H1 (cell line): Measurements from ENCODE around the gene SGO1. TPM values are rescaled to one million over a fixed set of nuclear protein-coding genes. Genes with fewer than 3 reads are reported as not detected.

Experiments
- CTCF ChIA-PET: fragments of 300-600 bp; sonication (Branson Sonifier 250); formaldehyde crosslinking; loops from one replicate; lab custom pipeline; 2021; ENCODE audit not compliant: partially characterized antibody; lab: Charles Lee
- POLR2A ChIA-PET: fragments of 300-600 bp; sonication (Branson Sonifier 250); formaldehyde crosslinking; loops from one replicate; lab custom pipeline; 2021; ENCODE audit warnings: inconsistent platforms; ENCODE audit not compliant: partially characterized antibody; lab: Charles Lee
- DNase-seq, 2 experiments: peaks; one replicate each; pipeline versions ENCODE4 v3.0.0 to v3.0.0-alpha.2; 2010 to 2022; ENCODE audit warnings: low spot score in 2 of 2, low read depth in 1 of 2, mixed read lengths in 1 of 2
- FAIRE-seq: peaks from 2 replicates; lab custom pipeline; 2011; peaks lifted over from hg19 to GRCh38; lab: Jason Lieb, UNC
- H2AFZ ChIP-seq: 2 replicates; pipeline ENCODE4 v1.8.1; 2012; ENCODE audit warnings: low read length, inconsistent platforms
- H2AK5ac ChIP-seq: 2 replicates; pipeline ENCODE4 v1.6.1; 2013; ENCODE audit warnings: low read depth, low read length
- H2BK120ac ChIP-seq: replicated peaks from 2 replicates; pipeline ENCODE3; 2013; ENCODE audit warnings: low read depth, low read length, inconsistent platforms
- H2BK12ac ChIP-seq: 2 replicates; pipeline ENCODE4 v1.6.1; 2013; ENCODE audit warnings: low read depth, low read length
- H2BK15ac ChIP-seq: 2 replicates; pipeline ENCODE4 v1.6.1; 2013; ENCODE audit warnings: low read length
- H2BK20ac ChIP-seq: 2 replicates; pipeline ENCODE4 v1.6.1; 2013; ENCODE audit warnings: low read length
- H2BK5ac ChIP-seq: 2 replicates; pipeline ENCODE4 v1.6.1; 2013; ENCODE audit warnings: low read depth, low read length
- H3K14ac ChIP-seq: 2 replicates; pipeline ENCODE4 v1.6.1; 2013; ENCODE audit warnings: inconsistent platforms; ENCODE audit not compliant: insufficient read length
- H3K18ac ChIP-seq: 2 replicates; pipeline ENCODE4 v1.6.1; 2013; ENCODE audit warnings: low read length; ENCODE audit errors: extremely low read depth
- H3K23ac ChIP-seq: 2 replicates; pipeline ENCODE4 v1.6.1; 2013; ENCODE audit warnings: inconsistent platforms; ENCODE audit not compliant: insufficient read length
- H3K23me2 ChIP-seq: 2 replicates; pipeline ENCODE4 v1.6.1; 2013; ENCODE audit warnings: low read depth, low read length
- H3K27ac ChIP-seq: 2 replicates; pipeline ENCODE4 v1.6.1; 2011; ENCODE audit warnings: low read depth, low read length, inconsistent platforms
- H3K27me3 ChIP-seq, 4 experiments: replicated peaks in 1 of 4; 1 replicate in 1 of 4; 2 replicates in 3 of 4; pipeline versions ENCODE4 v1.6.1 to v1.8.1; 2011 to 2013; ENCODE audit warnings: low read length in 3 of 4, mild to moderate bottlenecking in 3 of 4, inconsistent platforms in 2 of 4, mixed read lengths in 2 of 4, moderate library complexity in 1 of 4; ENCODE audit not compliant: control insufficient read depth in 3 of 4, insufficient read depth in 3 of 4; ENCODE audit errors: extremely low read depth in 1 of 4
- H3K36me3 ChIP-seq, 4 experiments: 2 replicates each; pipeline versions ENCODE4 v1.6.1 to v1.8.1; 2011 to 2013; ENCODE audit warnings: mild to moderate bottlenecking in 4 of 4, low read length in 3 of 4, moderate library complexity in 2 of 4, control low read depth in 1 of 4, inconsistent platforms in 1 of 4; ENCODE audit not compliant: insufficient read depth in 4 of 4, control insufficient read depth in 2 of 4
- H3K4ac ChIP-seq: replicated peaks from 2 replicates; pipeline ENCODE3; 2013; ENCODE audit warnings: low read length, low read depth, mixed read lengths, inconsistent platforms; ENCODE audit not compliant: insufficient read length
- H3K4me1 ChIP-seq, 4 experiments: replicated peaks in 1 of 4; 1 replicate in 1 of 4; 2 replicates in 3 of 4; pipeline versions ENCODE4 v1.6.1 to v1.8.1; 2011 to 2013; ENCODE audit warnings: low read length in 3 of 4, inconsistent platforms in 2 of 4, mixed read lengths in 1 of 4; ENCODE audit not compliant: insufficient read depth in 4 of 4, control insufficient read depth in 3 of 4
- H3K4me2 ChIP-seq, 2 experiments: 2 replicates each; pipeline versions ENCODE4 v1.6.1 to v1.8.1; 2011 to 2013; ENCODE audit warnings: low read depth in 2 of 2, low read length in 2 of 2, control low read depth in 1 of 2, inconsistent platforms in 1 of 2, mild to moderate bottlenecking in 1 of 2; ENCODE audit not compliant: insufficient read depth in 1 of 2
- H3K4me3 ChIP-seq, 4 experiments: fragments of 200-600, 300-600 bp in 1 of 4; sonication (generic), shearing (Covaris generic), sonication (Bioruptor Twin) in 1 of 4; 2 replicates each; pipeline versions ENCODE4 v1.5.1 to v1.8.1; 2011 to 2016; ENCODE audit warnings: low read length in 4 of 4, low read depth in 3 of 4, control low read depth in 2 of 4, inconsistent platforms in 2 of 4, mild to moderate bottlenecking in 2 of 4, mixed read lengths in 1 of 4, moderate library complexity in 1 of 4; ENCODE audit not compliant: insufficient read depth in 2 of 4; ENCODE audit errors: extremely low read depth in 1 of 4
- H3K56ac ChIP-seq: replicated peaks from 2 replicates; pipeline ENCODE3; 2013; ENCODE audit warnings: low read depth, mild to moderate bottlenecking, mixed read lengths, low read length, inconsistent platforms; ENCODE audit not compliant: insufficient read length
- H3K79me1 ChIP-seq: 2 replicates; pipeline ENCODE4 v1.6.1; 2013; ENCODE audit warnings: low read depth, low read length, control low read depth
- H3K79me2 ChIP-seq, 2 experiments: 2 replicates each; pipeline versions ENCODE4 v1.6.1 to v1.8.1; 2012 to 2013; ENCODE audit warnings: low read length in 2 of 2, mild to moderate bottlenecking in 2 of 2, inconsistent platforms in 1 of 2; ENCODE audit not compliant: insufficient read depth in 2 of 2, control insufficient read depth in 1 of 2
- H3K9ac ChIP-seq, 4 experiments: replicated peaks in 1 of 4; 1 replicate in 1 of 4; 2 replicates in 3 of 4; pipeline versions ENCODE4 v1.6.1 to v1.8.1; 2011 to 2013; ENCODE audit warnings: low read depth in 3 of 4, low read length in 3 of 4, control low read depth in 2 of 4, mild to moderate bottlenecking in 2 of 4, moderate library complexity in 2 of 4, inconsistent platforms in 1 of 4; ENCODE audit errors: extremely low read depth in 1 of 4
- H3K9me3 ChIP-seq, 2 experiments: 2 replicates each; pipeline versions ENCODE4 v1.6.1 to v1.8.1; 2012 to 2013; ENCODE audit warnings: mild to moderate bottlenecking in 2 of 2, moderate library complexity in 2 of 2, control low read depth in 1 of 2, inconsistent platforms in 1 of 2, low read depth in 1 of 2, low read length in 1 of 2, mixed read lengths in 1 of 2; ENCODE audit not compliant: insufficient read depth in 2 of 2
- H4K20me1 ChIP-seq, 2 experiments: replicated peaks in 1 of 2; 2 replicates each; pipeline versions ENCODE3 to v1.8.1; 2011 to 2013; ENCODE audit warnings: inconsistent platforms in 2 of 2, low read length in 2 of 2, mild to moderate bottlenecking in 1 of 2; ENCODE audit not compliant: insufficient read depth in 2 of 2, control insufficient read depth in 1 of 2
- H4K5ac ChIP-seq: 2 replicates; pipeline ENCODE4 v1.6.1; 2013; ENCODE audit warnings: low read length, low read depth, mixed read lengths, inconsistent platforms; ENCODE audit not compliant: insufficient read length
- H4K8ac ChIP-seq: 2 replicates; pipeline ENCODE4 v1.8.0; 2013; ENCODE audit warnings: mild to moderate bottlenecking, moderate library complexity, low read length, inconsistent platforms; ENCODE audit not compliant: insufficient read depth; ENCODE audit errors: extremely low read depth
- H4K91ac ChIP-seq: replicated peaks from 2 replicates; pipeline ENCODE3; 2013; ENCODE audit warnings: low read length, mixed read lengths, inconsistent platforms; ENCODE audit not compliant: insufficient read length
- ATF2 ChIP-seq: IDR thresholded peaks from 2 replicates; pipeline ENCODE4 v1.6.1; 2012; ENCODE audit warnings: low read length, inconsistent platforms
- CHD1 ChIP-seq: IDR thresholded peaks from 2 replicates; pipeline ENCODE4 v1.6.1; 2012; ENCODE audit warnings: low read depth, low read length, improper control_type of control experiment
- CREB1 ChIP-seq: IDR thresholded peaks from 2 replicates; pipeline ENCODE4 v1.6.1; 2012; ENCODE audit warnings: inconsistent platforms
- HDAC6 ChIP-seq: IDR thresholded peaks from one replicate; pipeline ENCODE4 v1.7.1; 2012; ENCODE audit warnings: low read depth, mild to moderate bottlenecking, inconsistent platforms, low read length, moderate library complexity
- NRF1 ChIP-seq: IDR thresholded peaks from 2 replicates; pipeline ENCODE4 v1.6.1; 2011; ENCODE audit warnings: mild to moderate bottlenecking, low read depth, low read length, improper control_type of control experiment
- SIRT6 ChIP-seq: IDR thresholded peaks from one replicate; pipeline ENCODE4 v1.7.1; 2012; ENCODE audit warnings: low read length, inconsistent platforms
- WGBS, 2 experiments: shearing (Covaris generic) in 1 of 2; methylation state at CpG; one replicate each; pipeline versions ENCODE4 v1.1.6 to v1.1.7; 2013 to 2015; ENCODE audit warnings: low lambda C conversion rate in 2 of 2, mixed read lengths in 2 of 2, inconsistent platforms in 1 of 2, low coverage in 1 of 2, missing lambda C conversion rate in 1 of 2; ENCODE audit not compliant: insufficient replicate concordance in 2 of 2, insufficient coverage in 1 of 2, insufficient read length in 1 of 2; ENCODE audit errors: extremely low coverage in 1 of 2, missing lambda C conversion rate in 1 of 2; 5-methylcytosine and 5-hydroxymethylcytosine counted together
- polyA plus RNA-seq, 7 experiments: library from polyadenylated mRNA; depleted of rRNA in 3 of 7; stranded (reverse) in 5 of 7; unstranded in 2 of 7; fragments of >200 nt in 5 of 7; fragments of 200-250 nt in 2 of 7; gene quantifications; 1 replicate in 5 of 7; 2 replicates in 1 of 7; 4 replicates in 1 of 7; pipeline versions ENCODE4 v1.2.1 to v1.2.3, GENCODE V29; 2011 to 2013; ENCODE audit warnings: missing spikeins in 2 of 7, mixed read lengths in 2 of 7
- total RNA-seq: library from RNA; stranded (reverse); fragmentation: NEBNext Ultra II Directional; extraction: Animal tissue kit (Norgen Biotek cat#: 25700); gene quantifications from 2 replicates; pipeline ENCODE4 v1.2.1, GENCODE V29; 2021
- TF ChIP-seq, protein P1 (sequence below): IDR thresholded peaks from 2 replicates; pipeline ENCODE4 v1.6.1; 2011; ENCODE audit warnings: low read length, improper control_type of control experiment
- TF ChIP-seq, protein P2 (sequence below): IDR thresholded peaks from 2 replicates; pipeline ENCODE4 v1.6.1; 2011; ENCODE audit warnings: low read depth, mild to moderate bottlenecking, low read length; ENCODE audit not compliant: insufficient read depth

SGO1 gene
- total and polyA plus RNA-seq, 2 of the 8 experiments (the other 6 are each of a cell fraction or from before 2014, with no cell fraction given) = 6.9 to 36.4 TPM

DNA sequence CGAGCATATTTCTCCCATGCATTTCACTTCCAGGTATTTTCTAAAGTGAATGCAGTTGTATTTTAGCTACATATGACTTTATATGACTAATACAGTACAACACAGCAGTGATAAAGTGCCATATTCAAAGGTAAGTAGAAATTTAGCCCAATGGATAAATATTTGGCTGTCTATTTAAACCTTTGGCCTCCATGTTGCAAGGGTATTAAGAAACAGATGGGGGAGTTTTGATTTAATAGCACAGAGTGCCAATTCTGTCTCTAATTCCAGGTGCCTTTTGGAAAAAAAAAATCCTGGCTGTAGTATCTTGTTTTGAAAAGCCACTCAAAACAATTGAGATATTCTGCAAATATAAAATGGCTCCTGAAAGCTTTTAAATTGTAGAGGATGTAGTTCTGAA is 44.9 kb upstream of the SGO1 start:
- H3K4me1 ChIP-seq = no peaks in the 10 kb centered on the region
- TF ChIP-seq HDAC6 = no peak
- no peak for TF ChIP-seq CREB1
- no peak for TF ChIP-seq ATF2
- TF ChIP-seq CHD1 = no peak
- TF ChIP-seq, protein P1, sequence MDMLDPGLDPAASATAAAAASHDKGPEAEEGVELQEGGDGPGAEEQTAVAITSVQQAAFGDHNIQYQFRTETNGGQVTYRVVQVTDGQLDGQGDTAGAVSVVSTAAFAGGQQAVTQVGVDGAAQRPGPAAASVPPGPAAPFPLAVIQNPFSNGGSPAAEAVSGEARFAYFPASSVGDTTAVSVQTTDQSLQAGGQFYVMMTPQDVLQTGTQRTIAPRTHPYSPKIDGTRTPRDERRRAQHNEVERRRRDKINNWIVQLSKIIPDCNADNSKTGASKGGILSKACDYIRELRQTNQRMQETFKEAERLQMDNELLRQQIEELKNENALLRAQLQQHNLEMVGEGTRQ = no peak
- no peak for TF ChIP-seq SIRT6
- TF ChIP-seq, protein P2, sequence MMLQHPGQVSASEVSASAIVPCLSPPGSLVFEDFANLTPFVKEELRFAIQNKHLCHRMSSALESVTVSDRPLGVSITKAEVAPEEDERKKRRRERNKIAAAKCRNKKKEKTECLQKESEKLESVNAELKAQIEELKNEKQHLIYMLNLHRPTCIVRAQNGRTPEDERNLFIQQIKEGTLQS = no peak
- no peak for TF ChIP-seq NRF1
- H3K4me3 ChIP-seq = no peak overlapping the region
- ChIA-PET POLR2A (no interaction called here), CTCF (interaction anchor here (1.6 kb wide), 1 partner anchor 10 kb away, joined by 5 read pairs; no protein-coding TSS in a partner anchor)
- H3K9me3 ChIP-seq = no peaks in the 10 kb centered on the region
- H3K4me2 ChIP-seq = no peak overlapping the region
- FAIRE-seq (no peak), DNase-seq (no peak)
- H2AFZ ChIP-seq = no peak overlapping the region
- H2BK20ac ChIP-seq = no peak overlapping the region
- H3K23me2 ChIP-seq = no peaks in the 10 kb centered on the region
- H3K27ac ChIP-seq = no peak overlapping the region
- H3K23ac ChIP-seq = no peak overlapping the region
- no peaks in the 10 kb centered on the region for H3K79me1 ChIP-seq
- 86% methylated on average over 1 of the region's 1 CpG; no CpG with 5 or more reads in 1 of the 2 experiments for WGBS, 2 experiments
- H3K56ac ChIP-seq = no peak overlapping the region
- no peak overlapping the region for H3K4ac ChIP-seq
- no peaks in the 10 kb centered on the region for H3K36me3 ChIP-seq
- no peak overlapping the region for H2BK12ac ChIP-seq
- H2BK5ac ChIP-seq = no peak overlapping the region
- H3K27me3 ChIP-seq = no peaks in the 10 kb centered on the region
- H2AK5ac ChIP-seq = no peak overlapping the region
- no peak overlapping the region for H3K9ac ChIP-seq
- no peak overlapping the region for H4K5ac ChIP-seq
- no peak overlapping the region for H3K18ac ChIP-seq
- H3K14ac ChIP-seq = no peak overlapping the region
- H4K8ac ChIP-seq = no peak overlapping the region
- no peak overlapping the region for H2BK120ac ChIP-seq
- no peaks in the 10 kb centered on the region for H3K79me2 ChIP-seq
- no peaks in the 10 kb centered on the region for H4K20me1 ChIP-seq
- no peak overlapping the region for H4K91ac ChIP-seq
- no peak overlapping the region for H2BK15ac ChIP-seq
